GM12874 (cell line): ENCODE measurements around the gene ZNF154.

Experiments
- CTCF ChIP-seq: IDR thresholded peaks from 2 replicates; pipeline ENCODE4 v1.5.1; 2011; ENCODE audit warnings: low read depth, mild to moderate bottlenecking, control low read depth, low read length, moderate library complexity; ENCODE audit not compliant: insufficient read depth

ZNF154 gene

DNA sequence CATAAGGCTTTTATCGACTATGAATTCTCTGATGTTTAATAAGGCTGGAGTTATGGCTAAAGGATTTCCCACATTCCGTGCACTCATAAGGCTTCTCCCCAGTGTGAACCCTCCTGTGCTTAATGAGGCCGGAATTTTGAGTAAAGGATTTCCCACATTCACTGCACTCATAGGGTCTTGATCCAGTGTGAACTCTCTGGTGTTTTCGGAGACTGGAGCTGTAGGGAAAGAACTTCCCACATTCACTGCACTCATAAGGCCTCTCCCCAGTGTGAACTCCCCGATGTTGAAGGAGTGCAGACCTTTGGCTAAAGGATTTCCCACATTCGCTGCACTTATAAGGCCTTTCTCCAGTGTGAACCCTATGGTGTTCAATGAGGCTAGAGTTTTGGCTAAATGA, 7.4 kb downstream of the ZNF154 start:
- TF ChIP-seq CTCF = no peak

- no peak for TF ChIP-seq CTCF
These were observed 19.3 kb downstream of the ZNF154 start for GRCh38 chr19:57689750-57690149.

GRCh38 chr19:57688011-57688763, 20.8 kb downstream of the ZNF154 start:
- no peak for TF ChIP-seq CTCF

DNA sequence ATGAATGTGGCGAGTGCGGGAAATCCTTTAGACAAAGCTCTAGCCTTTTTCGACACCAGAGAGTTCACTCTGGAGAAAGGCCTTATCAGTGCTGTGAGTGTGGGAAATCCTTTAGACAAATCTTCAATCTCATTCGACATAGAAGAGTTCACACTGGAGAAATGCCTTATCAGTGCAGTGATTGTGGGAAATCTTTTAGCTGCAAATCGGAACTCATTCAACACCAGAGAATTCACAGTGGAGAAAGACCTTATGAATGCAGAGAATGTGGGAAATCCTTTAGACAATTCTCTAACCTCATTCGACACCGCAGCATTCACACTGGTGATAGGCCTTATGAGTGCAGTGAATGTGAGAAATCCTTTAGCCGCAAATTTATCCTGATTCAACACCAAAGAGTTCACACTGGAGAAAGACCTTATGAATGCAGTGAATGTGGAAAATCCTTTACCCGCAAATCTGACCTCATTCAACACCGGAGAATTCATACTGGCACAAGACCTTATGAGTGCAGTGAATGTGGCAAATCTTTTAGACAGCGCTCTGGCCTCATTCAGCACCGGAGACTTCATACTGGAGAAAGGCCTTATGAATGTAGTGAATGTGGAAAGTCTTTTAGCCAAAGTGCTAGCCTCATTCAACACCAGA, 21.5 kb downstream of the ZNF154 start:
- no peak for TF ChIP-seq CTCF

- no peak for TF ChIP-seq CTCF
These were observed 22.3 kb downstream of the ZNF154 start for GRCh38 chr19:57686727-57687126.

DNA sequence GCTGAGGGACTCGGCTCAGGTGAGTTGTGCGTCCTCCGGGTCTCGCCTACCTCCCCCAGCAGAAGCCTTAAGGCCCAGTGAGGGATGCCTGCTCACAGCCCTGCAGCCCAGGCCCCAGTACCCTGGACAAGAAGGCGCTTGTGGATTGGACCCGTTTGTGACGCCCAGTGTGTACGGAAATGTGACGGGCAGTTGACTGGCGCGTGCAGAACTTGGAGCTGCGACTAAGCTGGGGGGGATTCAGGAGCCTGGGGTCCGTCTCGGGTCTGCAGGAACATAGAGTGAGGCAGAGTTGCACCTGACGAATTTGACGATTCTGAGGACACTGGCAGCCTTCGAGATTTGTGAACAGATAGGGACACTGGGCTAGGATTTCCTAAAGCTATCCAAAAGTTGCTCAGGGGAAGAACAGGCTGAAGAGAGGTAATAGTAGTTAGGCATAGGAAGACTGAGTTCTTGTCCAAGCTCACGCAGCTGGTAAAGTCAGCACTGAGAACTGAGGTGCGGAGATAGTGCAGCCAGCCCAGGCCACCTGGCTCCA, 26.7 kb downstream of the ZNF154 start:
- no peak for TF ChIP-seq CTCF

GRCh38 chr19:57675881-57676280, 33.1 kb downstream of the ZNF154 start:
- no peak for TF ChIP-seq CTCF
